ENCODE results near the gene DGKD.
A peak's percentile ranks its signal among the peaks of the same experiment; 100 is the strongest.

Gene DGKD, protein sequence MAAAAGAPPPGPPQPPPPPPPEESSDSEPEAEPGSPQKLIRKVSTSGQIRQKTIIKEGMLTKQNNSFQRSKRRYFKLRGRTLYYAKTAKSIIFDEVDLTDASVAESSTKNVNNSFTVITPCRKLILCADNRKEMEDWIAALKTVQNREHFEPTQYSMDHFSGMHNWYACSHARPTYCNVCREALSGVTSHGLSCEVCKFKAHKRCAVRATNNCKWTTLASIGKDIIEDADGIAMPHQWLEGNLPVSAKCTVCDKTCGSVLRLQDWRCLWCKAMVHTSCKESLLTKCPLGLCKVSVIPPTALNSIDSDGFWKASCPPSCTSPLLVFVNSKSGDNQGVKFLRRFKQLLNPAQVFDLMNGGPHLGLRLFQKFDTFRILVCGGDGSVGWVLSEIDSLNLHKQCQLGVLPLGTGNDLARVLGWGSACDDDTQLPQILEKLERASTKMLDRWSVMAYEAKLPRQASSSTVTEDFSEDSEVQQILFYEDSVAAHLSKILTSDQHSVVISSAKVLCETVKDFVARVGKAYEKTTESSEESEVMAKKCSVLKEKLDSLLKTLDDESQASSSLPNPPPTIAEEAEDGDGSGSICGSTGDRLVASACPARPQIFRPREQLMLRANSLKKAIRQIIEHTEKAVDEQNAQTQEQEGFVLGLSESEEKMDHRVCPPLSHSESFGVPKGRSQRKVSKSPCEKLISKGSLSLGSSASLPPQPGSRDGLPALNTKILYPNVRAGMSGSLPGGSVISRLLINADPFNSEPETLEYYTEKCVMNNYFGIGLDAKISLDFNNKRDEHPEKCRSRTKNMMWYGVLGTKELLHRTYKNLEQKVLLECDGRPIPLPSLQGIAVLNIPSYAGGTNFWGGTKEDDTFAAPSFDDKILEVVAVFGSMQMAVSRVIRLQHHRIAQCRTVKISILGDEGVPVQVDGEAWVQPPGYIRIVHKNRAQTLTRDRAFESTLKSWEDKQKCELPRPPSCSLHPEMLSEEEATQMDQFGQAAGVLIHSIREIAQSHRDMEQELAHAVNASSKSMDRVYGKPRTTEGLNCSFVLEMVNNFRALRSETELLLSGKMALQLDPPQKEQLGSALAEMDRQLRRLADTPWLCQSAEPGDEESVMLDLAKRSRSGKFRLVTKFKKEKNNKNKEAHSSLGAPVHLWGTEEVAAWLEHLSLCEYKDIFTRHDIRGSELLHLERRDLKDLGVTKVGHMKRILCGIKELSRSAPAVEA

DNA sequence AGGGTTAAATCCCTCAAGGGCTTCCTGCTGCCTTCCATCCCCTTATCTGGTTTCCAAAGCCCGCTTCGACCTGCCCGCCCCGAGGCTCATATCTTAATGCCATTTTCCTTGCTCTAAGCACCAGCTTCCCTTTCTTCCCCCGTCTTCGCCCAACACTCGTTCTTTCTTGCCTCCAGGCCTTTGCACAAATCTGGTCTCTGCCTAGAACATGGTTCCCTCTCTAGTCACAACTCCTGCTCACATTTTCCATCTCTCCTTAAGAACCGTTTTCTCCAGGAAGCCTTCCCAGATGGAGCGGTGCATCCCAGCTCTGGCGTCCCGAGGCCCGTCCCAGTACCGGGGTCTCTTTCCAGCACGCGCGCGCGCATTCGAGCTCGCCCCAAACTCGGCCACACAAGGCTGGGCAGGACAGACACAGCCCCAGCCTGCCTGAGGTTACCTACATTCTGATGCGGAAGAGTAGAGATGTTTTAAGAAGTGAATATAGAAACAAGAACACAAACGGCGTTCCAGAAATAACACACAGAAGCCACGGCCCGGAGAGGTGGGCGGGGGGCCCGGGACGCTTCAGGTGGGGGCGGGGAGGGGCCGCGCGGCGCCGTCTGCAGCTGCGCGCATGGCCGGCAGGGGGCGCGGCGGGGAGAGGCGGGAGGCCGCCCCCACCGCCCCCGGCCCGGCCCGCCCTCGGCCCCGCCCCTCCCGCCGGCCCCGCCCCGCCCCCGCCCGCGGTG is at the start of gene DGKD:
DGKD (plus strand) TSS at position 726 of the 731 bp plus-strand sequence. CDS start 25 bp downstream, outside the sequence.
- peak; percentile 50 for DNase-seq
- in situ Hi-C loops (cut with MboI; ENCODE audit: low pct_unique_long_range_greater_than_20kb, low sequenced_read_pairs): no loop called here

DNA sequence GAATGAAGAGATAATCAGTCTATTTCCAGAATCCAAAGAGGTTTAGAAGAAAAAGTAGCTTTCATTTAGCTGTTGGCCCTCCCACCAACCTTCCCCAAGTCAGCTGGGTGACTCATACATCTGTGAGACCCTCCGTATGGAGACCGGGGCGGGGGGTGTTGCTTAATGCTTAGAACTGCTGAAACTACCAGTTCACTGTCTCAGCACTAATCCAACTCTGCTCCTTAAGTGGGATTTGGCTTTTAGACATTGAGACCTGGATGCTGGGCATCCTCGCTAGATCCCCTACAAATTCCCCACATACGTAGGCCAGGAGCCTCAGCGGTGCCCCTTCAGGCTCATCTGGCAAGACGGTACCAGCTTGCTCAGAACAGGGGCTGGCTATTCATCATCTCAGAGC is 46.7 kb upstream of the DGKD start, which contains the start of gene SAG:
SAG (plus strand) TSS at position 252 of the 400 bp plus-strand sequence. CDS start 1,374 bp downstream, outside the sequence.
- in situ Hi-C loops (cut with MboI; ENCODE audit: low pct_unique_long_range_greater_than_20kb, low sequenced_read_pairs): no loop called here
- no peak for DNase-seq

DNA sequence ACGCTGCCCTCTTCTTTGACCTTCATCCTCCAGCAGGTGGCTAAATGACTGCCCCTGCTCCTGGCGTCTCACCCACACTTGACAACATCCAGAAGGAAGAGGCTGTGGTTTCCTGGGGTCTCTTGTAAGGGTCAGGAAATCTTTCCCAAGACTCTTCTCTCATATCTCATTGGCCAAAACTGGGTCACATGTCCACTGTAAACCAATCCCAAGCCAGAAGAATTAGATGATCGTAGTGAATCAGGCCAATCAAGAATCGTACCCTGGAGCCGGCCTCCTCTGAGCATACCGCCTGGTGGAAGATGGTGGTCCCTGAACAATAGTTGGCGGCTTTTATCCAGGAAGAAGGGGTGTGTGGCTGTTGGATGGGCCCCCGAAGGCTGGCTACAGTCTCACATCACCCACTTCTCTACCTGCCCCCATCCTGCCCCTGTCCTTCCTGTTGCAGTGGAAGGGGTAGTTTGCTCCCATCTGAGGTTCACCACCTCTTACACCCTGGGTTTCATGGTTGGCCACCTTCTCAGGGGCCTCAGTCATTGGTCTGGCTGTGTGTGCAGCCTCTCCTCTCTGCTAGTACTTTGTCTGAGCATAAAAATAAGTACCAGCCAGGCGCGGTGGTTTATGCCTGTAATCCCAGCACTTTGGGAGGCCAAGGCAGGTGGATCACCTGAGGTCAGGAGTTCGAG is 42.9 kb upstream of the DGKD start:
- DNase-seq: no peak
- in situ Hi-C loops (cut with MboI; ENCODE audit: low pct_unique_long_range_greater_than_20kb, low sequenced_read_pairs): no loop called here

DNA sequence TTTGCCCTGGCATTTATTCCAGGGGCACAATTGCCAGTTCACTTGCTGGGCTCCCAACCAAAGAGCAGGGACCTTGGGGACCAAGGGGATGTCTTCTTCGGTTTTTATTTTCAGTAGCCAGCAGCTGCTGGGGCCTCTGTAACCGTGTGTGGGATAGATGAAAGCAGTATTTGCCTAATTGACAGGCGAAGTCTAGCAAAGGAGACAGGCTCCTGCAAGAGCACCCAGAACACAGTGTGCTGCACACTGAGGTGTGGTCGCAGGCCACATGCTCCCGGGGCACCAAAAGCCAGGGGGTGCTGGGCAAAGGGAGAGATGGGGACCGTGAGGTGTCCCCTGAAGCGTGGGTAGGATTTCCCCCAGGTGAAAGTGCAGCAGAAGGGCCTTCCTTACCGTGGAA is 41.4 kb upstream of the DGKD start:
- no peak for DNase-seq
- in situ Hi-C loops (cut with MboI; ENCODE audit: low pct_unique_long_range_greater_than_20kb, low sequenced_read_pairs): no loop called here

DNA sequence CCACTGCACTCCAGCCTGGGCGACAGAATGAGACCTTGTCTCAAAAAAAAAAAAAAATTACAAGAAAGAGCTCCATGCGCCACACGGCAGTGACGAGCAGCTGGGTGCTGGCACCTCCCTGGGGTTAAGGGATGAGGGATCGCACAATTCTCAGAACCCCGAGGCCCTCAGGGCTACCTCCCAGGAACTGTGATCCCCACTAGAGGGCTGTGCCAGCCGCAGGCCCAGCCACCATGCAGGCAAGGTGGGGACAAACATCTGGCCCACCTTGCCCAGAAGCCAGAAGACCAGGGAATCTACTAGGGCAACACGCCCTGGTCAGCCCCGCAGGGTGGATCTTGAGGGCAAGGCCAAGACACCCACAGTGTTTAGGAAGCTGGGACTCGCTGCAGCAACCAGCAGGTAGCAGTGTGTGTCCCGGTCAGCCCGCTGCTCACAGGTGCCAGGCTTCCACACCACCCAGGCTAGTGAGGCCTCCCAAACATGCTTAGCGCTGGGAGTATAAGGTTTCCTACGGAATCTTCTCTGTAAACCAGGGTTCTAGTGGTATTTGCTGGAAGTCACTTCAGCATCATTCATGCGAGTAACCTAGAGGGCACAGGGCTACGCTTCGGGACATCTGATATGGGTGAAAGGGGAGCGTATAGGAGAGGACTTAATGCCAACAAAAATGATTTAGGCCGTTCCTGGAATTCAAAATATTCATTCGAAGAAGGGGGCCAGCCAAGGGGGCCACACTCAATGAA is 39.9 kb upstream of the DGKD start:
- in situ Hi-C loops (cut with MboI; ENCODE audit: low pct_unique_long_range_greater_than_20kb, low sequenced_read_pairs): no loop called here

DNA sequence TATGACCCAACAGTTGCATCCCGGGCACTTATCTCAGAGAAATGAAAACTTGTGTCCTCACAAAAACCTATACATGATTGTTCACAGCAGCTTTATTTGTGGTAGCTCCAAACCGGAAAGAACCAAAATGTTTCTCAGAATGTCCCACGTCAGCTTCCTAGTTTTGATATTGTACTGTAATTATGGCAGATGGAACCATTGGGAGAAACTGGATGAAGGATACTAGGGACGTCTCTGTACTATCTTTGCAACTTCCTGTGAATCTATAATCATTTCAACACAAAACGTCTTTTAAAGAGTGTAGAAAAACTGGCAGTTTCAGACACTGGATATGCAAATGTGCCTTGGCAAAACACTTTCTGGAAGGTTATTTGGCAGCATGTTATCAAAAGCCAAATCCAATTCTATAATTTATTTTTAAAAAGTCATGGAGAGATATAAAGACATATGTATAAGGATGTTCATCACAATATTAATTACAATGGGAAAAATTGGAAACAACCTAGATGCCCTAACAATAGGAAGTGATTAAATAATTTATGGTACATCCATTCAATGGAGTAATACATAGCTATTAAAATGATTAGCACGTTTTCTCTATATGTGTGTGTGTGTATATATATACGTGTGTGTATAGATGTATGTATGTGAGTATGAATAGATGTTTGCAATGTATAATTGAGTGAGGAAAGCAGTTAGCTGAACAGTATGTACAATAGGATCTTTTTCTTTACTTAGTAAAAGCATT is 36.9 kb upstream of the DGKD start:
- in situ Hi-C loops (cut with MboI; ENCODE audit: low pct_unique_long_range_greater_than_20kb, low sequenced_read_pairs): no loop called here
- DNase-seq: no peak

More for the DNA sequence above, 39.9 kb upstream of the DGKD start:
- DNase-seq: no peak

DNA sequence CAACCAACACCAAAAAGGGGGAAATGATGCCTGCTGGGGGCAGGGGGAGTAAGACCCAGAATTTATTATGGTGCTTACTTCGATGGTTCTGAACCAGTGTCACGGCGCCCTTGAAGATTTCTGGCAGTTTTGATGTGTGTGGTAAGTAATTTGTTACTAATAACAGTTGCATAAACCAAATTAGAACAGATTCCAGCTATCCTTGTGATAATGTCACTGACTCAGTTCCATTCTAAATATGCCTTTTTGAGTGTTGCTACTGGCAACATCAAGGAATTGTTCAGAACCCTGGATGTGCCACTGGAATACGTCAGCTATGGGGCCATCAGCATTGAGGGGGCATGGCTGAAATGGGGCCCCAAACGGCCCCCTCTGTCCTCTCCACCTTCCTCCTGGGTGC is 35.0 kb upstream of the DGKD start:
- in situ Hi-C loops (cut with MboI; ENCODE audit: low pct_unique_long_range_greater_than_20kb, low sequenced_read_pairs): no loop called here
- no peak for DNase-seq

DNA sequence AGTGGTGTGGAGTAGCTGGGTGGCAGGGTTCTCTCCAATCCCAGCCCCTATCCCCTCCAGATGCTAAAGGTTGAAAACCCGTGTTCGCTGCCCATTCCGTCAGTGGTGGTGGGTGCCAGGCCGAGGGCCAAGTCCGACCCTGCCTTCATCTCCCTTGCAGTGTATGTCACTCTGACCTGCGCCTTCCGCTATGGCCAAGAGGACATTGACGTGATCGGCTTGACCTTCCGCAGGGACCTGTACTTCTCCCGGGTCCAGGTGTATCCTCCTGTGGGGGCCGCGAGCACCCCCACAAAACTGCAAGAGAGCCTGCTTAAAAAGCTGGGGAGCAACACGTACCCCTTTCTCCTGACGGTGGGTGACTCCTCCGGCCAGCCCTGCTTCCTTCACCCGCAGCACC is 33.8 kb upstream of the DGKD start:
- in situ Hi-C loops (cut with MboI; ENCODE audit: low pct_unique_long_range_greater_than_20kb, low sequenced_read_pairs): no loop called here
- DNase-seq: no peak

DNA sequence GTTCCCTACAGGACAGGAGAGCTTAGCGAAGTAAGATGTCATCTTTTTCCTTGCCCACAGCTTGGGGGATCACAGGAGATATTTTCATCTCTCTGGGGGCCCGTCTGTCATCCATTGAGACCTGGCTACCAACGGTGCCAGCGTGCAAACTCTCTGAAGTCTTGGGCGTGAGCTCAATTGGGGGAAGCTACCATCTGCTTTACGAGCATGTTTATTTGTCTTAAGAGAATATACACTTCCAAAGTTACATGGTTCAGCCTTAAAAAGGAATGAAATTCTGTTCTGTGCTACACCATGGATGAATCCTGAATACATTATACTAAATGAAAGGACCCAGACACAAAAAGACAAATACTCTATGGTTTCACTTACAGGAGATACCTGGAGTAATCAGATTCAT is 33.1 kb upstream of the DGKD start:
- DNase-seq: no peak
- in situ Hi-C loops (cut with MboI; ENCODE audit: low pct_unique_long_range_greater_than_20kb, low sequenced_read_pairs): no loop called here

DNA sequence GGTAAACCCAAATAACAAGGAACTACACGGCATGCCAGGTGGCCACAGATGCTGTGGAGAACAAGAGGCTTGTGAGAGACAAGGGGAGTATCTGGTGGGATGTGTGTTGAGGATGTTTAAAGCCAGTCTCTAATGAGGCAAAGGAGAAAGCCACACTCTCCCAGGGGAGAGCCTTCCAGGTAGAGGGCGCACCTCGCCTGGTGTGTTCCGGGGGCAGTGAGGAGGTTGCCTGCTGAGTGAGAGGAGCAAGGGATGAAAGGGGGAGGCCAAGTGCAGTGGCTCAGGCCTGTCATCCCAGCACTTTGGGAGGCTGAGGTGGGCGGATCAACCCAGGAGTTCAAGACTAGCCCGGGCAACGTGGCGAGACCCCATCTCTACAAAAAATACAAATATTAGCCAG is 30.4 kb upstream of the DGKD start:
- in situ Hi-C loops (cut with MboI; ENCODE audit: low pct_unique_long_range_greater_than_20kb, low sequenced_read_pairs): no loop called here
- no peak for DNase-seq

DNA sequence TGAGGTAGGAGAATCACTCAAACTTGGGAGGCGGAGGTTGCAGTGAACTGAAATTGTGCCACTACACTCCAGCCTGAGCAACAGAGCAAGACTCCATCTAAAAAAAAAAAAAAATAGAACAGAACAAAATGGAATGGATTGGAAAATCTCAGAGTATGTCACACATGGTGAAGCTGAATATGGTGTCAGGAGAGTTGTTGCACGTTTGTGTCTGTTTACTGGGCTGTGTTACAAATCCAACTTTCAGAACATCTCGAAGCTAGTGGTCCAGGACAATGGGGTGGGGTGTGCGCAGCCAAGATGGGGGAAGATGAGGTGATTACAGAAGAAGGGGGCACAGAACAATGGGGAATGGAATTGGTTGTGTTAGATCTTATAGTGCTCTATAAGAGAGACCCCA is 29.0 kb upstream of the DGKD start:
- no peak for DNase-seq
- in situ Hi-C loops (cut with MboI; ENCODE audit: low pct_unique_long_range_greater_than_20kb, low sequenced_read_pairs): no loop called here

DNA sequence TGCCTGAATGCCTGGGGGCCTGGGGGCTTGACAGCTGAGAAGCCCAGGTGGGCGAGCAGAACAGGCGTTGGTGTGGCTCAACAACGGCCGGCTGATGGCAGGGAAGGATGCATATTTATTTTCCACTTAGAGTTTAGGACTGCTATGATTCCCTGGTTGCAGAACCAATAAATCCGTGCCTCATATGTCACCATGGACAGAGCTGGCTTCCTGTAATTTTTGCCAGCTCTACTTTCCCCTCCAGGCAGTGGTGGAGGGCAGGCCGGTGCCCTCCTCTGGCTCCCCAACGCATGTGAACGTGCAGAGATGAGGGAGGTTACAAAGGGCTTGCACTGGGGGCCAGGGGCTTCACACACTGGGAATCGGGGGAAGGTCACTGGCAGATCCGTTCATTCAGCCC is 28.5 kb upstream of the DGKD start:
- no peak for DNase-seq
- in situ Hi-C loops (cut with MboI; ENCODE audit: low pct_unique_long_range_greater_than_20kb, low sequenced_read_pairs): no loop called here

DNA sequence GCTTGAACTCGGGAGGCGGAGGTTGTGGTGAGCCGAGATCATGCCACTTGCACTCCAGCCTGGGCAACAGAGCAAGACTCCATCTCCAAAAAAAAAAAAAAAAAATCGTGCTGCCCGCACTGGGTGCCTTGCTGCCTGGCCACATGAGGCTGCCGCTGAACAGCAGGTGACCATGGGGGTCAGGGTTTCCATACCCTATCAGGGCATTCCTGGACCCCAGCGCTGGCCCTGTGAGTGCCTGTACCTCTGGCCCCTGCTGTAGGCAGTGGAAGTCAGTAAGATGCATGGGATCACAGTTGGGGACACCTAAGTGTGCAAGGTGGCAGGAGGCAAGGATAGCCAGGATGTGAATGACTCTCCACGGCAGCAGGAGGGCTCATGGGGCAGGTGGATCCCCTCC is 27.8 kb upstream of the DGKD start:
- in situ Hi-C loops (cut with MboI; ENCODE audit: low pct_unique_long_range_greater_than_20kb, low sequenced_read_pairs): no loop called here
- no peak for DNase-seq

DNA sequence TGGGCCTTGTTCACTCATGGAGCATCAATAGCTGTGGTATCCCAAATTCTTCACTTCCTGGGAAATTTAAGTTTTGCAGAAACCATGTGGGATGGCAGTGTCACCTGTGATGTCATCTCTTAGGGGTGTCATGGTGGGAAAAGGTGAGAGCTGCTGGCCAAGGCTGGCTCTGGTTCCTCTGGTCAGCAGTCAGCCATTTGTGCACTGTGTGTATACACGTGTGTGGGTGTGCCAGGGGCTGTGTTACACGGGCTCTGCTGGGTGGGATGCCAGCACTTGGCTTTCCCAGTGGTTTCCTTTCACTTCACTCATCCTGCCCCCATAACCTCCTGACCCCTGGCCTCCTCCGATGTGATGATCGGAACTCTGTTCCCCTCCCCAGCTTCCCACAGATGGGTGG is 25.4 kb upstream of the DGKD start:
- in situ Hi-C loops (cut with MboI; ENCODE audit: low pct_unique_long_range_greater_than_20kb, low sequenced_read_pairs): no loop called here
- DNase-seq: no peak

DNA sequence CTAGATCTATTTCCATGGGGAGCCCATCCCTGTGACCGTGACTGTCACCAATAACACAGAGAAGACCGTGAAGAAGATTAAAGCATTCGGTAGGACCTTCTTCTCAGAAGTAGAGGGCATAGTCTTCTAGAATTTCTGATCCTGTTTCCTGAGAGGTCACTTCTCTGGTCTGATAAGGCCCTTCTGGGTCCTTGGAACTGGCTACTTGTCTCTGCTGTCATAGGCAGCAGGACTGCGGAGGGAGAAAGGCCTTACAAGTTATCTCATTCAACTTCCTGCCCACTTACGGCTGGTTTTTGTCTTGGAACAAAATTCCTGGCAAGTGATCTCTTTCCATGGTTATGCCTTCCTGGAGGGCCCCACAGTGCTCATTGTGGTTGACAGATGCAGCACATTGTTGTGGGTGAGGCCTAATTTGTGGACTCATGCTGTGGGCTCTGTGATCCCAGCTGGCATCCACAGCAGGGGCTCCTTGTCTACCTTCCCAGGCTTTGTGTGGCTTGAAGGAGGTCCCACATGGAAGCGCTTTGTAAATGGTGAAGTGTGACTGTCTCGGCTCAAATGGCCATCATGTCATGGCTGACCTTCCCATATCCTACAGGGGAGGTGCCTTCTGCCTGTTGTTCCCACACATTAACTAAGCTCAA is 24.7 kb upstream of the DGKD start:
- in situ Hi-C loops (cut with MboI; ENCODE audit: low pct_unique_long_range_greater_than_20kb, low sequenced_read_pairs): no loop called here
- no peak for DNase-seq

DNA sequence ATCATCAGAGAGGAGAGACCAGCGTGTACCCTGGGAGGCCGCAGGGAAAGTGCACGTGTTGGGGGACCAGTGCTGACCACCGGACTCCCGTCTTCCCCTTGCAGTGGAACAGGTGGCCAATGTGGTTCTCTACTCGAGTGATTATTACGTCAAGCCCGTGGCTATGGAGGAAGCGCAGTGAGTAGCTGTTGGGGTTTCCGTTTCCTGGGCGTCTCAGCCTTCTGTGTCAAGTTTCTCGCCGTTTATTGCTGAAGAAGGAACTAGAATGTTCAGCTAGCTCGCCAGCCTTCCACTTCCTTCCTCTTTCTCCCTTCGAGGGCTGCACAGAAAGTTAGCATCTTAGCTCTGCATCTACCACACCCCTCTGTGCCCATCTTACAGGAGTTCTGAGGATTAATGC is 22.8 kb upstream of the DGKD start:
- peak; percentile 96 for DNase-seq
- in situ Hi-C loops (cut with MboI; ENCODE audit: low pct_unique_long_range_greater_than_20kb, low sequenced_read_pairs): no loop called here

DNA sequence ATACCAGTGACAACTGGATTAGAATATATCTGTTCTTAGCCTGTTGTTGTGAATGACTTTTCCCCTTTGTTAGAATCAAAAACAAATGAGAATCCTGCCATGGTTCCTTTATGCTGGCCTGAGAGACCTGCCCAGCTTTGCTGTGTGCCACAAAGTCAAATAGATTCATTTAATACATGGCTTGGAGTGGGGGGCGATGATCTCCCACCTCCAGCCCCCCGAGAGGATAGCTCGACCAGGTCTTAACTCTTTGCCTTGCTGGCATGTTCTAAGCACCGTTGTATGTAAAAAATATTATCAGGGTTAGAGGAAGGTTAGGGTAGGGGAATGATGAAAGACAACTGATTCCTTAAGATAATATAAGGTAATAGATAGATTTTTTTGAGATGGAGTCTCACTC is 22.2 kb upstream of the DGKD start:
- in situ Hi-C loops (cut with MboI; ENCODE audit: low pct_unique_long_range_greater_than_20kb, low sequenced_read_pairs): no loop called here
- DNase-seq: no peak

Data from KBM-7 (cell line).